GM23338 (cell line): ENCODE measurements around the gene TICRR. TPM values are rescaled to one million over a fixed set of nuclear protein-coding genes. Genes with fewer than 3 reads are reported as not detected.
A peak's percentile ranks its signal among the peaks of the same experiment; 100 is the strongest.

Source experiments
- ATAC-seq: fragments of 200-7000 bp; cut with Tn5 transposase; 3 replicates; pipeline ENCODE4 v1.9.1; 2020
- DNase-seq: peaks from one replicate; pipeline ENCODE4 v3.0.0-alpha.2; 2015; ENCODE audit warnings: low spot score
- H2AFZ ChIP-seq: fragments of 200-600 bp; sonication (generic); 2 replicates; pipeline ENCODE4 v1.8.0; 2016; ENCODE audit warnings: antibody characterized with exemption, mild to moderate bottlenecking, moderate library complexity
- H3F3A ChIP-seq: fragments of 200-600 bp; sonication (generic); replicated peaks from 2 replicates; pipeline ENCODE4 v1.8.0; 2017; ENCODE audit warnings: antibody characterized with exemption, mixed run types, low read depth
- H3K27ac ChIP-seq: fragments of 200-600 bp; sonication (generic); 2 replicates; pipeline ENCODE4 v1.6.1; 2016; ENCODE audit warnings: low read depth
- H3K27me3 ChIP-seq: fragments of 200-600 bp; sonication (generic); 2 replicates; pipeline ENCODE4 v1.8.0; 2016; ENCODE audit warnings: mild to moderate bottlenecking, mixed run types, moderate library complexity; ENCODE audit not compliant: insufficient read depth
- H3K36me3 ChIP-seq: fragments of 200-600 bp; sonication (generic); 2 replicates; pipeline ENCODE4 v1.8.0; 2016; ENCODE audit warnings: mild to moderate bottlenecking; ENCODE audit not compliant: insufficient read depth
- H3K4me1 ChIP-seq: fragments of 200-600 bp; sonication (generic); 2 replicates; pipeline ENCODE4 v1.8.0; 2016; ENCODE audit warnings: mild to moderate bottlenecking, moderate library complexity; ENCODE audit not compliant: insufficient read depth
- H3K4me2 ChIP-seq: fragments of 200-600 bp; sonication (generic); 2 replicates; pipeline ENCODE4 v1.7.1; 2017; ENCODE audit warnings: mixed run types
- H3K4me3 ChIP-seq: fragments of 200-600 bp; sonication (generic); 2 replicates; pipeline ENCODE4 v1.6.1; 2016; ENCODE audit warnings: mixed run types
- H3K79me2 ChIP-seq: fragments of 200-600 bp; sonication (generic); replicated peaks from 2 replicates; pipeline ENCODE4 v1.8.0; 2017; ENCODE audit warnings: mild to moderate bottlenecking; ENCODE audit not compliant: insufficient read depth
- H3K9me2 ChIP-seq: fragments of 200-600 bp; sonication (generic); 2 replicates; pipeline ENCODE4 v1.8.0; 2017; ENCODE audit not compliant: insufficient read depth
- H4K20me1 ChIP-seq: fragments of 200-600 bp; sonication (generic); replicated peaks from 2 replicates; pipeline ENCODE4 v1.8.0; 2017; ENCODE audit warnings: mild to moderate bottlenecking; ENCODE audit not compliant: insufficient read depth
- H3K27ac Mint-ChIP-seq: 2 replicates; pipeline ENCODE4 v1.8.0; 2020; ENCODE audit warnings: inconsistent platforms, mild to moderate bottlenecking, moderate library complexity, mixed read lengths
- H3K27me3 Mint-ChIP-seq: 3 replicates; pipeline ENCODE4 v1.8.0; 2022; ENCODE audit warnings: low read depth, mild to moderate bottlenecking, moderate library complexity, mixed read lengths, inconsistent platforms; ENCODE audit not compliant: insufficient read depth, poor library complexity
- H3K36me3 Mint-ChIP-seq: 3 replicates; pipeline ENCODE4 v1.8.0; 2021; ENCODE audit warnings: low read depth, mild to moderate bottlenecking, inconsistent platforms, moderate library complexity, mixed read lengths
- H3K4me1 Mint-ChIP-seq: 3 replicates; pipeline ENCODE4 v1.8.0; 2020; ENCODE audit warnings: mild to moderate bottlenecking, inconsistent platforms, mixed read lengths
- H3K4me3 Mint-ChIP-seq: 3 replicates; pipeline ENCODE4 v1.8.0; 2021; ENCODE audit warnings: moderate library complexity, mild to moderate bottlenecking, inconsistent platforms, mixed read lengths
- H3K9me3 Mint-ChIP-seq: 3 replicates; pipeline ENCODE4 v1.8.0; 2020; ENCODE audit warnings: moderate library complexity, mild to moderate bottlenecking, inconsistent platforms, mixed read lengths
- CTCF ChIP-seq, 2 experiments: fragments of 200-600 bp in 1 of 2; sonication (generic) in 1 of 2; conservative IDR thresholded peaks; 2 replicates each; pipeline versions ENCODE4 v1.5.1 to v1.6.1; 2016 to 2017; ENCODE audit warnings: antibody characterized with exemption in 2 of 2, low read depth in 2 of 2, mild to moderate bottlenecking in 2 of 2, moderate library complexity in 1 of 2
- ETS1 ChIP-seq: IDR thresholded peaks from 2 replicates; pipeline ENCODE4 v1.6.1; 2016; ENCODE audit warnings: antibody characterized with exemption
- EZH2phosphoT487 ChIP-seq: fragments of 200-600 bp; sonication (generic); IDR thresholded peaks from one replicate; pipeline ENCODE4 v1.8.1; 2018; ENCODE audit warnings: antibody characterized with exemption; ENCODE audit not compliant: unreplicated experiment
- JUNB ChIP-seq: IDR thresholded peaks from one replicate; pipeline ENCODE4 v1.6.1; 2016; ENCODE audit warnings: antibody characterized with exemption; ENCODE audit not compliant: unreplicated experiment
- REST ChIP-seq: IDR thresholded peaks from one replicate; pipeline ENCODE4 v1.6.1; 2018; ENCODE audit warnings: antibody characterized with exemption; ENCODE audit not compliant: unreplicated experiment
- ZNF114 ChIP-seq: fragments of 250-450 bp; sonication (Bioruptor Pico); IDR thresholded peaks from 2 replicates; pipeline ENCODE4 v1.5.0; 2020; ENCODE audit warnings: mild to moderate bottlenecking, moderate library complexity
- ZNF462 ChIP-seq: fragments of 250-450 bp; sonication (Bioruptor Pico); IDR thresholded peaks from 2 replicates; pipeline ENCODE4 v1.5.0; 2020; ENCODE audit warnings: mild to moderate bottlenecking, moderate library complexity
- polyA plus RNA-seq: library from polyadenylated mRNA; unstranded; fragments of >200 nt; fragmentation: Nextera tagmentation; extraction: Ambion mirVana; gene quantifications from 2 replicates; pipeline ENCODE4 v1.2.1, GENCODE V29; 2016
- total RNA-seq: library from RNA; depleted of rRNA; stranded (reverse); fragments of >200 nt; shearing (Covaris generic); gene quantifications from 2 replicates; pipeline ENCODE4 v1.2.3, GENCODE V29; 2014

TICRR gene
- total and polyA plus RNA-seq, 2 experiments from 2014 or later, result 11.2 to 42.3 TPM

- Histone ChIP-seq H4K20me1 (no peaks in the 10 kb centered on the region), H3K36me3 (no peaks in the 10 kb centered on the region), H3K27me3 (no peaks in the 10 kb centered on the region), H3K27ac (no peak overlapping the region), H3K4me3 (no peak overlapping the region), H3K79me2 (no peaks in the 10 kb centered on the region), H3K9me2 (no peaks in the 10 kb centered on the region), H3F3A (no peaks in the 10 kb centered on the region), H2AFZ (0 out of 2 replicates have a peak overlapping the region, but pooled peaks have one; percentile 10), H3K4me2 (no peak overlapping the region), H3K4me1 (no peaks in the 10 kb centered on the region)
- DNase-seq (no peak), ATAC-seq (peak; percentile 53; the same call in 2 of the 3 replicates)
- TF ChIP-seq CTCF (conservative IDR thresholded peaks at IDR 0.05; ENCODE audit: low read depth in 2 of 2), result no peak
- no peak for TF ChIP-seq REST
- TF ChIP-seq JUNB, result no peak
- TF ChIP-seq ETS1, result no peak
- TF ChIP-seq ZNF114, result no peak
- TF ChIP-seq EZH2phosphoT487, result no peak
- Mint-ChIP-seq H3K4me1 (peaks cover 8% of the 10 kb centered on the region; the same call in 2 of the 3 replicates), H3K27me3 (peaks cover 5% of the 10 kb centered on the region), H3K9me3 (peaks cover under 1% of the 10 kb centered on the region; the same call in 1 of the 3 replicates), H3K27ac (no peak overlapping the region), H3K36me3 (no peaks in the 10 kb centered on the region), H3K4me3 (no peak overlapping the region)
Measured at GRCh38 chr15:89528757-89529352, 46.4 kb upstream of the TICRR start.

- no peaks in the 10 kb centered on the region for H3K9me2 ChIP-seq
- no peak for ATAC-seq
Measured at GRCh38 chr15:89530976-89531375, 44.3 kb upstream of the TICRR start.

More at GRCh38 chr15:89530976-89531375, 44.3 kb upstream of the TICRR start:
- Mint-ChIP-seq H3K27ac (no peak overlapping the region), H3K4me3 (no peak overlapping the region), H3K4me1 (peaks cover 8% of the 10 kb centered on the region; the same call in 2 of the 3 replicates), H3K36me3 (peaks cover 2% of the 10 kb centered on the region; the same call in 1 of the 3 replicates), H3K9me3 (peaks cover 4% of the 10 kb centered on the region; the same call in 2 of the 3 replicates), H3K27me3 (peaks cover 5% of the 10 kb centered on the region)
- Histone ChIP-seq H3F3A (no peaks in the 10 kb centered on the region), H4K20me1 (no peaks in the 10 kb centered on the region), H3K4me1 (no peaks in the 10 kb centered on the region), H3K79me2 (no peaks in the 10 kb centered on the region), H3K36me3 (no peaks in the 10 kb centered on the region), H3K4me3 (no peak overlapping the region), H3K27ac (no peak overlapping the region), H3K27me3 (no peaks in the 10 kb centered on the region), H2AFZ (no peak overlapping the region), H3K4me2 (no peak overlapping the region)
- DNase-seq, result no peak
- no peak for TF ChIP-seq ZNF462 (CRISPR knock-in tag)
